Epithelial cell of esophagus (primary cell): ENCODE data around the gene PGAM2.

ENCODE experiments used
- DNase-seq: peaks from one replicate; pipeline ENCODE4 v3.0.0; 2010; ENCODE audit warnings: low read depth
- H3K4me3 ChIP-seq: 2 replicates; pipeline ENCODE4 v1.5.1; 2011; ENCODE audit warnings: mild to moderate bottlenecking, low read length, control low read depth
- CTCF ChIP-seq: IDR thresholded peaks from 2 replicates; pipeline ENCODE4 v1.5.1; 2011; ENCODE audit warnings: low read depth, mild to moderate bottlenecking, low read length, control low read depth, inconsistent platforms; ENCODE audit not compliant: insufficient read depth; ENCODE audit errors: missing control alignments

Gene PGAM2

GRCh38 chr7:44065431-44066110, at the start of gene PGAM2:
Gene PGAM2 (minus strand): TSS chr7:44065567. CDS start chr7:44065529, 38 bp downstream.
- H3K4me3 ChIP-seq: no peak within 1 kb of the TSS
- DNase-seq: no peak
- no peak for TF ChIP-seq CTCF

GRCh38 chr7:44114586-44115310, 49.4 kb upstream of the PGAM2 start:
- DNase-seq: no peak
- no peak for TF ChIP-seq CTCF
- H3K4me3 ChIP-seq: no peak overlapping the region

- DNase-seq: no peak
- no peak for TF ChIP-seq CTCF
- no peak overlapping the region for H3K4me3 ChIP-seq
Measured at GRCh38 chr7:44113764-44114354, 48.5 kb upstream of the PGAM2 start.

GRCh38 chr7:44112997-44113763, 47.8 kb upstream of the PGAM2 start:
- no peak for DNase-seq
- TF ChIP-seq CTCF: no peak
- no peak overlapping the region for H3K4me3 ChIP-seq

- H3K4me3 ChIP-seq: no peak overlapping the region
- no peak for TF ChIP-seq CTCF
- no peak for DNase-seq
Measured at GRCh38 chr7:44112231-44112996, 47.0 kb upstream of the PGAM2 start.

GRCh38 chr7:44111761-44112160, 46.4 kb upstream of the PGAM2 start:
- no peak overlapping the region for H3K4me3 ChIP-seq

More at GRCh38 chr7:44111761-44112160, 46.4 kb upstream of the PGAM2 start:
- no peak for DNase-seq
- no peak for TF ChIP-seq CTCF
